T47D (cell line): ENCODE data around the gene DACH1.

Experiments
- DNase-seq, 2 experiments: peaks; one replicate each; pipeline versions ENCODE4 v3.0.0 to v3.0.0-alpha.2; 2011 to 2012; ENCODE audit warnings: low read depth in 1 of 2, low spot score in 1 of 2
- JUND ChIP-seq: IDR thresholded peaks from 2 replicates; pipeline ENCODE4 v1.6.1; 2012; ENCODE audit warnings: low read depth
- in situ Hi-C: cut with HindIII; loops from 2 replicates; pipeline ENCODE4 v1.10.0; 2016; ENCODE audit warnings: low sequenced_read_pairs, low pct_unique_long_range_greater_than_20kb

Gene DACH1

DNA sequence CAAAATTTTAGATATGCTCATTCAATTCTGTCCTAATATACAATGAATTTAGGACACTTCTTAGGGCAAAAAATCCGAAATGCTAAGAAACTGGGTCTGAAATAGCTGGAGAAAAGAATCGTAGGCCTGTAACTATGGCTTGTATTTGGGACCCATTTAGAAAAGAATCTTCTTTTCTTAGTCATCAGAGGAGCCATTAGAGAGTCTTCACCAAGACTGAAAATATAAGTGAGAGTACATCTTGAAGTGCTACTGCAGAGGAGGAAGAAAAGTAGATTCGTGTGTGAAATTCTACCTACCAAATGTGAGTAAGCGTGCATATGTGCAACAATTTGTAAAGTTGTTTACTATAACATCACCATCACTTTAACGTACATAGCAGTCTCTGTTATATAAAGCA, 8.8 kb upstream of the DACH1 start:
- TF ChIP-seq JUND: no peak
- in situ Hi-C loops: no loop called here
- DNase-seq: no peak

DNA sequence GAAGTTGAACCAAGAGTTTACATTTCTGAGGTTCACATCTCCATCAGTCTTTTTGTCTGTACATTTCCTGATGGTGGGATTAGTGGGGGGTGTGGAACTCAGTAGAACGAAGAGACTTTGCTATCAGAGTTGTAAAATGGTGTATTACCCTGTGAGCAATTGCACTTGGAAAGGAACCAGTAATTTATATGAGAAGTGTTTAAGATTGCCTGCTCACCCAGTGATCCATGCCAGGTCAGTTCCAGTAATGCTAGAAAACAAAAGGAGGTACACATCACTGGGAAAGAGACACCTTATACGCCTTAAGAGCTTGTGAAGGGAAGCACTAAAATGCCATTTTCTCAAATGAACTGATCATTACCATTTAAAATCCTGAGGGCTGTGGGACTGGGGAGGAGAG, 7.5 kb upstream of the DACH1 start:
- DNase-seq: no peak
- in situ Hi-C loops: no loop called here
- TF ChIP-seq JUND: no peak

DNA sequence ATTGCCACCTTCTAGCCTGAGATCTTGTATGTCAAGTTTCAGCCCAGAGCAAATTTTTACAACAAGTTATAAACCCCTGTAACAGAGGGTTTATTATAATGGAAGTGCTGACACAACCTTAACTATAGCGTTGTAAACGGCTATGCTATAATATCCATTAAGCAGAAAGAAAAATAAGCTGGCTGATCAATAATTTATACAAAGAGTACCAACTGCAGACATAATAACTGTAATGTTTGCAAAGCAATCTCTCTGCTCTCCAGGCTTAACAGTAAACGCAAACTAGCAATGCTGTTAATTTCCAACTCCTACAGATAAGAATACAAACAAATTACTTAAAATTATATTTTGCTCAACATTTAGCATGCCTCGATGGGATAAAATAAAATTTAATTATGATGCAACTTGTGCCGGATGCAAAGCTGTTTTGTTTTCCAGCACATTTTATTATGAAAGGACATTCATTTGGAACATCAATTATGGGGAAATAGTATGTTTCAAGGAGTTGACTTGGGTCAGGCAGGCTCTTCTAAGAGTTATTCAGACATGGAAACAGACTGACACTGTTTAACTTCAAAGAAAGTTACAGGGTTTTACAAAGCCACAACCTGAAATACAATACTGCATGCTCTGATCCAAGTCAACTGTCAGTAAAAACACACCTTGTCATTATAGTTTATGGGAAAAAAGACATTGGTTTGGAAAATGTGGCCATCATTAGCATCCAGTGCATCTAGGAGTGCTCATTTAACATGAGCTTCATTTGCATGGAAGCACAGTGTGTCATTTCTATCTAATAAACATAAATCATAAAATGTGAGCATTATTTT, 6.6 kb upstream of the DACH1 start:
- no peak for DNase-seq
- in situ Hi-C loops: no loop called here

DNA sequence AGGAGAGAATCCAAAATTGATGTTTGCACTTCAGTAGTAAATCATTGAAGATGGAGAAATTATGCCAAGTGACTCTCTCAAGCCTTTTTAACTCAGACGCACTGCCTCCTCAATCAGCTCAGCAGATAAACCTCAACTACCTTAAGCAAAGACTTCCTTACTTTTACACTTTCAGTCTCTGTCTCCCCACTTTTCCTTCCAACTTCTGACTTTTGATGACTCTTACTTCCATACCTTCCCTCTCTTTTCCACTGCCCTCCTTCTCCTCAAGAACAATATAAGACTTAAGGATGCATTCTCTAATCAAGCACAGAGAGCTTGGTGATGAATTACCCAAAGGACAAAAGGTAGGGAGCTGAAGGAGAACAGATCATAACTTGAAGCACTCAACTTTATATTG, 4.8 kb upstream of the DACH1 start:
- in situ Hi-C loops: no loop called here
- DNase-seq: no peak
- no peak for TF ChIP-seq JUND

More for the DNA sequence above, 6.6 kb upstream of the DACH1 start:
- no peak for TF ChIP-seq JUND

DNA sequence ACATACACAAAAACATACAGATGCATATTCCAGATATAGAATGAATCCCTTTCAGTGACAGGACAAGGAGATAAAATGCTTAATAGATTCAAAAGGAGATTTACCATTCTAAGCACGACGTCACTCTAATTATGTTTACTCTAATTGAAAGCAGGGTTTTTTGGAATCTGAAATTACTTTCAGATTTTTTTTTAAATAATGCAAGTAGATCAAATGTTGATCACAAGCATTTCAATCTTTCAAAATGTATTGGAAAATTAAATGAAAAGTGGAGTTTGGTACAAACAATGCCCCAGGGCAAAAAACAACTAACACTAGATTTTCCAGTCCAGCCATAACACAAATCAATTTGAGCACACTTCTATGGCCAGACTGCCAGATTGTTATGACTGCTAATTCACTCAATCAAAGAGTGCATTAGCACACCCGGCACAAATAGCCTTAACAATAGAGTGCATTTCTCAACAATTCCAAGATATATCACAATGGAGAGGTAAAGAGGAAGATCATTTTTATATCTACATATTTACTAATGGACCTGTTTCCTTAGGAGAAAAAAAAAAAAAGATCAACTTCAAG, 4.3 kb upstream of the DACH1 start:
- in situ Hi-C loops: no loop called here
- DNase-seq: no peak
- no peak for TF ChIP-seq JUND

DNA sequence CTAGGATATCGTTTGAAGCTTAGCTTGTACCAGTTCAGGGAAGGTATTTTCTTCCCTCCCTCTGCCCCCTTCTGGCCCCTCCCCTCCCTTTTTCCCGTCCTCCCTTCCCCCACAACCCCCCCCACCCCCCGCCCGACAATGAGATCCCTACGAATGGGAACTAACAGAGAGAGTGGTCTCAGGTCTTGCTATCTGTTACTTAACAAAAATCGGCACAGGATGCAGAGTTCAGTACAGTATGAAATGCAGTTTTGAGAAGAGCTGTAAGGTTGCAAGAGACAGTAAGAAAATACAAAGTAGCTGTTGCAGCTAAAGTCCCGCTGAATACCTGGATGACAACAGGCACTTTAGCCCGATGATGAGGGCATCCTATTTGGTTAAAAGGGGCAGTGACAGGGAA, 3.1 kb upstream of the DACH1 start:
- TF ChIP-seq JUND: no peak
- no peak for DNase-seq
- in situ Hi-C loops: no loop called here

DNA sequence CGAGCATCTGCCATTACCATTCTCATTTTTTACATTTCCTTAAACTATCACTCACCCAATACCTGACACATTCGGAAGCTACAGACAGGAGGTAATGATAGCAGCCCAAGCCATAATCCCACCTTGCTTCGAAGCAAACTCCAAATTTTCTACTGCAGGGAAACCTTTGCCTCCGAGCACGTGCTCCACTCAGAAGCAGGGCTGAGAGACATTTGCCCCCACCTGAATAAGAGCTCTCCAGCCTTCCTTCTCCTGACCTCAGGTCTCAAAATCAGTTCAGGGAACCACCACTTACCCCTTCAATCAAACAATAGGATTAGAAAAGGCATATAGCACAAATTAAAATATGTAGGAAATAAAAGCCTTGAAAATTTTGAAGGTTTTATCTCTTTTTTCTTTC, 2.3 kb upstream of the DACH1 start:
- TF ChIP-seq JUND: no peak
- in situ Hi-C loops: no loop called here
- no peak for DNase-seq

DNA sequence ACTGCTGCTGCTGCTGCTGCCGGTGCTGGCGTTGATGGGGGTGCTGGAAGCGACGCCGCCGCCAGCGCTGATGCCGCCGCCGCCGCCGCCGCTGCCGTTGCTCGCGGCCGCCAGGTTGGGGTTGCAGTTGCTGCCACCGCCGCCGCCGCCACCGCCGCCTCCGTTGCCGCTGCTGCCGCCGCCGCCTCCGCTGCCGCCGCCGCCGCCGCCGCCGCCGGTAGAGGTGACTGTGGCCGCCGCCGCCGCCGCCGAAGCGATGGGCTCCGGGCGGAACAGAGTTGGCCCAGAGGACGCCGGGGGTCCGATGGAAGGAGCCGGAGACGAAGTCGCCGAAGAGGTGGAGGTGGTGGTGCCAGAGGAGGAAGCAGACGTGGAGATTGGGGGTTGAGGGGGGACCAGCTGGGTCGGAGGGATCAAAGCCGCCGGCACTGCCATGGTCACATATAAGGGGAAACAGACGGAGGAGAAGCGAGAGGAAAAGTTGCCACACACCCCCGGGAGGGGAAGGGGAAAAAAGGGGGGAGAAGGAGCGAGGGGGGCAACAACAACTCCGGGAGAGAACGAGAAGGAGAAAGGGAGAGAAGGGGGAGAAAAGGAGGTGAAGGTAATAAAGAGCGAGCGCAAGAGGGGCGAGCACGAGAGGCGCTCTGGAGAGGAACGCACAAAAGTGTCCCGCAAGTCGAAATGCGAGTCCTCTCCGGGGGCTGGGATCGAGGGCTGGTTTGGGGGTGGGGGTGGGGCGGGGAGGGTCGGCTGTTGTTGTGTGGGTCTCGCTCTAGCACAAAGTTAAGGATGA, 471 bp downstream of the DACH1 start:
- in situ Hi-C loops: no loop called here
- TF ChIP-seq JUND: no peak
- peak in 1 of 2 experiments; percentile 10 for DNase-seq

DNA sequence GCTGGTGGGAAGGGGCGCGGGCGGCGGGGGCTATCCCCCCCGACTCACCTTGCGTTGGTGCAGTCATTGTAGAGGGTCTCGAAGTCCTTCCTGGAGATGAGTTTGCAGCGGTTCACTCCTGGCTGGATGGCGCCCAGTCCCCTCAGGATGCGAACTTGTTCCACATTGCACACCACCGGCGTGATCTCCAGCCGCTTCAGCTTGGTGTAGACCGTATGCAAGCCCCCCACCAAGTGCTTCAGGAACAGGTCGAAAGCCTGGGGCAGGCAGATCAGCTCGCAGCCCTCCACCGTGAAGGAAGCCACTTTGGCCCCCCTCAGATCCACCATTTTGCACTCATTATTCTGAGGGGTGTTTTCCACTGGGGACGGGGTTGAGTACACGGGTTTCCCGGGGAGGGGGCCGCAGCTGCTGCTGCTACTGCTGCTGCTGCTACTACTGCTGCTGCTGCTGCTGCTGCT, 1.1 kb downstream of the DACH1 start:
- no peak for DNase-seq
- in situ Hi-C loops: no loop called here
- no peak for TF ChIP-seq JUND

DNA sequence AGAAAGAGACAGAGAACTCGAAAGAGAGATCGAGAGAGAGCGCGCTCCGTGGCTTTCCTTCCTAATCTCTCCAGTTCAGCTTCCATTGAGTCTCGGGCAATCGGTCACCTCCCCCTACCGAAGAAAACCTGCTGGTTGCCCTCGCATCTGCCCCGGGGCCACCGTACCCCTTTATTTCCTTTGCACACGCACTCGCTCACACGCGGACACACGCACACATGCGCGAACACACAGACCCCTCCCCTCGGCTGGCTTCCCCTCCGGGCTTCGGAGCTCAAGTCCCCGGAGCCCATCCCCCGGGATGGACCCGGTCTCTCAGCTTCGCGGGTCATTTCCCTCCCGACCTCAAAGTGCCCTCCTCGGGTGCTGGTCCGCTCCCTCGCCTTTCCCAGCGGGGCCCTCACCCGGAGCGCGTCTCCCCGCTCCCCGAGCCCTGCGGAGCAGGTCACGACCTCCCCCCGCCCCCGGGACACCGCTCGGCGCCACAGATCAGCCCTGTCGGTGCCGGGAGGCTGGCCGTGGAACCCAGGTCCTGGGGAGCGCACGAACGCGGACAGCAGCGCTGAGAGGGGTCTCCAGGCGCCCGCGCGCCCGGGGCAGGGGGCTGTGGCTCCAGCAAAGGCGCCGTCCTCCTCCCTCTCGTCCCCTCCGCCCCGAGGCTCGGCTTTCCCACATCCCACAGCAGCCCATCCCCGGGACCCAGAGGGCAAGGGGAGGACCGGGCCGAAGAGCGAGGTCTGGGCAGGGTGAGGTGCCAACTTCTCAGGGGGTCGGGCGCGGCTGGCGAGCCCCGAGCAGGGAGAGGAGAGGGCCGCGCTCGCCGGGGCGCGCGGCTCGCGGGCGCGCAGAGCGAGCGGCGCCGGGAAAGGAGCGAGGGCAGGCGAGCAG, 1.8 kb downstream of the DACH1 start:
- DNase-seq: peak in 1 of 2 experiments; percentile 9
- in situ Hi-C loops: no loop called here
- no peak for TF ChIP-seq JUND

DNA sequence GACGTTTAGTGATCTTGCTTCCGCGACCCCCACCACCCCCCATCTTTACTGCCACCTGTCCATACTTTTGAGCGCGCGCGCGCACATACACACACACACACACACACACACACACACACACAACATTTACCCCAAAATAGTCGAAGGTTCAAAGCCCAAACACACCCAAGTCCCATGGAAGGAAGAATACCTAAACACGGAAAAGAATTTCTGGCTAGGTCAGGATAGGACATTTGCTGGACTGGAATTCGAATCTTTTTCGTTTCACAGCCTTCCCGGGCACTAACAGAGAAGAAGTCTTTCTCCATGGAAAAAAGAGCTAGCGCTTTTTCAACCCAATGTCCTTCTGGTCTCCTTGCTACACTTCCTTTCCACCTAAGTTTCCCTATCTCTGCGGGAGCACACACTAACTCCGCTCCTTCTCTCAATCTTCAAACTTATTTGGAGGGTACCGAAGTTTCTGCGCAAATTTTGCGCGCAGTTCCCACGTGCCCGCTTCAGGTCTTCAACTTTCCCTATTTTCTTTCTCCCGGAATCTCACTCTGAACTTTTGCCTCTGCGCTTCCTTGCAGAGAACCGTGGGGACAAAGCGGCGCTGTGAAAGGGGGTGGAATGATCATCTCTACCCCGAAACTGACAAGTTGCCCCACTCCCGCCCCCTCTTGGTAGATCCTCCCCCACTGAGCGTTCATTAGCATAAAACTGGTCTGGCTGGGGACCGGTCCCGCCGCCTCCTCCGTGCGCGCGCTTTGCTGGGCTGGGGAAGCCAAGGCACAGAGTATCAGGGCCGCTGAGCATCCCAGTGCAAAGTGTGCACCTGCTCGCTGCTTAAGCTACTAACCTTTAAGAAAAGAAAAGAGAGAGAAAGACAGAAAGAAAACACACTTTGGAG, 2.7 kb downstream of the DACH1 start:
- DNase-seq: peak; percentile 57 to 82
- in situ Hi-C loops: no loop called here
- TF ChIP-seq JUND: no peak
